PC-3 (cell line): ENCODE results near the gene AQP2. TPM values are rescaled to one million over a fixed set of nuclear protein-coding genes. Genes with fewer than 3 reads are reported as not detected.

Experiments
- ATAC-seq: fragments of 200-7000 bp; cut with Tn5 transposase; 2 replicates; pipeline ENCODE4 v1.9.1; 2020; ENCODE audit warnings: mild to moderate bottlenecking, moderate library complexity
- BruUV-seq: library from RNA; stranded (reverse); fragments of 400-500 nt; replicated peaks from 2 replicates; lab custom pipeline; 2021; lab: Mats Ljungman, UMichigan
- CTCF ChIA-PET: fragments of 300-600 bp; sonication (Branson Sonifier 250); formaldehyde crosslinking; loops from one replicate; lab custom pipeline; 2022; ENCODE audit warnings: antibody characterized with exemption; lab: Charles Lee
- POLR2A ChIA-PET: fragments of 300-600 bp; sonication (Branson Sonifier 250); formaldehyde crosslinking; loops from one replicate; lab custom pipeline; 2022; ENCODE audit warnings: antibody characterized with exemption; ENCODE audit not compliant: unreplicated experiment; lab: Charles Lee
- DNase-seq: peaks from one replicate; pipeline ENCODE4 v3.0.0-alpha.2; 2015
- H2AFZ ChIP-seq: fragments of 300-600 bp; sonication (generic); 2 replicates; pipeline ENCODE4 v1.6.0; 2016; ENCODE audit warnings: antibody characterized with exemption, low read length
- H3F3A ChIP-seq: fragments of 300-600 bp; sonication (generic); one replicate; pipeline ENCODE4 v1.6.0; 2017; ENCODE audit warnings: antibody characterized with exemption, low read length, control low read depth, mild to moderate bottlenecking; ENCODE audit not compliant: unreplicated experiment
- H3K27ac ChIP-seq: fragments of 300-600 bp; sonication (generic); 2 replicates; pipeline ENCODE4 v1.5.1; 2016; ENCODE audit warnings: mild to moderate bottlenecking, low read length
- H3K27me3 ChIP-seq: fragments of 300-600 bp; sonication (generic); 2 replicates; pipeline ENCODE4 v1.6.1; 2016; ENCODE audit warnings: low read length, mixed read lengths
- H3K36me3 ChIP-seq: fragments of 300-600 bp; sonication (generic); 2 replicates; pipeline ENCODE4 v1.6.1; 2016; ENCODE audit warnings: low read depth, mixed run types, low read length, mixed read lengths
- H3K4me1 ChIP-seq: fragments of 300-600 bp; sonication (generic); 2 replicates; pipeline ENCODE4 v1.5.1; 2016; ENCODE audit warnings: low read length; ENCODE audit not compliant: insufficient read depth
- H3K4me2 ChIP-seq: fragments of 300-600 bp; sonication (generic); 2 replicates; pipeline ENCODE4 v1.6.0; 2016; ENCODE audit warnings: low read length
- H3K4me3 ChIP-seq: fragments of 300-600 bp; sonication (generic); 2 replicates; pipeline ENCODE4 v1.5.1; 2016; ENCODE audit warnings: mild to moderate bottlenecking, low read length, mixed read lengths
- H3K79me2 ChIP-seq: fragments of 300-600 bp; sonication (generic); 2 replicates; pipeline ENCODE4 v1.6.1; 2017; ENCODE audit warnings: low read length, mixed read lengths
- H3K9ac ChIP-seq: fragments of 300-600 bp; sonication (generic); 2 replicates; pipeline ENCODE4 v1.6.0; 2016; ENCODE audit warnings: mild to moderate bottlenecking, low read length
- H3K9me2 ChIP-seq: fragments of 300-600 bp; sonication (generic); replicated peaks from 2 replicates; pipeline ENCODE4 v1.6.1; 2016; ENCODE audit warnings: mixed run types, low read length, mixed read lengths
- H3K9me3 ChIP-seq: fragments of 300-600 bp; sonication (generic); 2 replicates; pipeline ENCODE4 v1.6.1; 2016; ENCODE audit warnings: low read length, mixed read lengths
- H4K20me1 ChIP-seq: fragments of 300-600 bp; sonication (generic); 2 replicates; pipeline ENCODE4 v1.6.1; 2016; ENCODE audit warnings: low read length, mixed read lengths
- CTCF ChIP-seq: fragments of 300-600 bp; sonication (generic); conservative IDR thresholded peaks from 2 replicates; pipeline ENCODE4 v1.5.1; 2017; ENCODE audit warnings: antibody characterized with exemption, low read depth, mild to moderate bottlenecking, low read length
- EZH2 ChIP-seq: fragments of 300-600 bp; sonication (generic); IDR thresholded peaks from one replicate; pipeline ENCODE4 v1.6.1; 2017; ENCODE audit warnings: antibody characterized with exemption, mild to moderate bottlenecking, low read length; ENCODE audit not compliant: unreplicated experiment
- EZH2phosphoT487 ChIP-seq: fragments of 300-600 bp; sonication (generic); IDR thresholded peaks from 2 replicates; pipeline ENCODE4 v1.6.1; 2018; ENCODE audit warnings: mild to moderate bottlenecking, antibody characterized with exemption, low read length, borderline replicate concordance
- intact Hi-C: fragments of 100-400 bp; cut with micrococcal nuclease; formaldehyde crosslinking; loops from 2 replicates; pipeline ENCODE4 v1.9.0; 2023
- total RNA-seq: library from RNA; depleted of rRNA; stranded (reverse); fragments of >200 nt; gene quantifications from 2 replicates; pipeline ENCODE4 v1.2.3, GENCODE V29; 2014

AQP2 gene
- total RNA-seq, 1 experiment from 2014 or later: not detected

GRCh38 chr12:49946497-49946896, 4.0 kb upstream of the AQP2 start:
- H3K27me3 ChIP-seq: no peaks in the 10 kb centered on the region
- DNase-seq (no peak), ATAC-seq (no peak)
- POLR2A ChIA-PET: interaction anchor here (0.7 to 0.8 kb wide), 2 partner anchors 11 to 138 kb away, joined by 3 to 5 read pairs; no protein-coding TSS in a partner anchor
- no TSS peak for BruUV-seq
- intact Hi-C loops: no loop called here
- H3K4me3 ChIP-seq: no peak overlapping the region
- H3K4me2 ChIP-seq: no peak overlapping the region
- no peaks in the 10 kb centered on the region for H3K79me2 ChIP-seq
- no peaks in the 10 kb centered on the region for H3K9me3 ChIP-seq
- no peak overlapping the region for H2AFZ ChIP-seq
- H3F3A ChIP-seq: no peaks in the 10 kb centered on the region
- H3K36me3 ChIP-seq: no peaks in the 10 kb centered on the region
- H3K9me2 ChIP-seq: no peaks in the 10 kb centered on the region
- peaks cover 19% of the 10 kb centered on the region for H3K4me1 ChIP-seq
- H4K20me1 ChIP-seq: no peaks in the 10 kb centered on the region
- CTCF ChIA-PET: interaction anchor here (0.8 to 1.5 kb wide), 2 partner anchors 21 to 80 kb away, joined by 4 to 7 read pairs; no protein-coding TSS in a partner anchor
- H3K9ac ChIP-seq: no peak overlapping the region
- TF ChIP-seq EZH2: no peak
- H3K27ac ChIP-seq: no peak overlapping the region

GRCh38 chr12:49947593-49948226, 2.8 kb upstream of the AQP2 start:
- H3K27me3 ChIP-seq: no peaks in the 10 kb centered on the region
- H3K79me2 ChIP-seq: no peaks in the 10 kb centered on the region
- BruUV-seq: no TSS peak
- H3K4me2 ChIP-seq: no peak overlapping the region
- H3K9ac ChIP-seq: no peak overlapping the region
- CTCF ChIA-PET: no interaction called here
- H3K9me2 ChIP-seq: no peaks in the 10 kb centered on the region
- H3F3A ChIP-seq: no peaks in the 10 kb centered on the region
- H3K4me3 ChIP-seq: no peak overlapping the region
- ATAC-seq (no peak), DNase-seq (no peak)
- H3K9me3 ChIP-seq: no peaks in the 10 kb centered on the region
- POLR2A ChIA-PET: interaction anchor here (0.6 kb wide), 1 partner anchor 165 kb away, joined by 3 read pairs; no protein-coding TSS in a partner anchor
- H3K36me3 ChIP-seq: no peaks in the 10 kb centered on the region
- no peak overlapping the region for H2AFZ ChIP-seq
- no peak overlapping the region for H3K27ac ChIP-seq
- no peaks in the 10 kb centered on the region for H4K20me1 ChIP-seq
- intact Hi-C loops: no loop called here
- H3K4me1 ChIP-seq: peaks cover 17% of the 10 kb centered on the region
- TF ChIP-seq EZH2phosphoT487 (no peak), CTCF (no peak), EZH2 (no peak)

- H3K27ac ChIP-seq: no peak overlapping the region
- no peak overlapping the region for H3K9ac ChIP-seq
- ChIA-PET POLR2A (no interaction called here), CTCF (no interaction called here)
- H3K79me2 ChIP-seq: no peaks in the 10 kb centered on the region
- no peak overlapping the region for H3K4me2 ChIP-seq
- H3K9me2 ChIP-seq: no peaks in the 10 kb centered on the region
- H3K4me1 ChIP-seq: peaks cover 8% of the 10 kb centered on the region
- no peaks in the 10 kb centered on the region for H4K20me1 ChIP-seq
- ATAC-seq: no peak
- no TSS peak for BruUV-seq
- intact Hi-C loops: no loop called here
- no peak for DNase-seq
- H3K27me3 ChIP-seq: no peaks in the 10 kb centered on the region
- no peaks in the 10 kb centered on the region for H3F3A ChIP-seq
- no peak for TF ChIP-seq EZH2
- no peak for TF ChIP-seq CTCF
- no peak for TF ChIP-seq EZH2phosphoT487
- no peaks in the 10 kb centered on the region for H3K36me3 ChIP-seq
- no peak overlapping the region for H2AFZ ChIP-seq
- H3K9me3 ChIP-seq: no peaks in the 10 kb centered on the region
- no peak overlapping the region for H3K4me3 ChIP-seq
Measured at GRCh38 chr12:49948866-49949845, 1.4 kb upstream of the AQP2 start.
